ENCODE data around the gene PEX11B. TPM values are rescaled to one million over a fixed set of nuclear protein-coding genes. Genes with fewer than 3 reads are reported as not detected.

The PEX11B gene
- total and polyA plus RNA-seq, 2 donors from 2014 or later: 35.7 to 50.5 TPM

DNA sequence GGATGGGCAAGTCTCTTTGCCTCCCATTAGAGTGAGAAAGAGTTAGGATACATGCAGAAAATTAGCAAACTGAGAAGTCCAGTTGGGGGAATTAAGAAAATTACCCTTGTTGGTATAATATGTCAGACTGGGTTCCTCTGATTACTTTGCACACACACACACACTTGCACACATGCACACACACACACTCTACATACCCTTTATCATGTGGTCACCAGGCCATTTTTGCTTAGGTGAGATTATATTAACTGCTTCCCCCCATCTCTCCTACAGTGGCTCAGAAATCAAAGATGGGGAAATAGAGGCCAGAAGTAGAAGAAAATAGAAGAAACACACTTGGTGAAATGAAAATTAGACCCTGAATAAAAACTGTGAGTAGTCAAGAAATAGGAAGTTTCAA lies 40.2 kb upstream of the PEX11B start:
- H3K27me3 ChIP-seq (ENCODE audit: control insufficient read depth, insufficient read depth, low read length): no peaks in the 10 kb centered on the region
- TF ChIP-seq, protein P1, sequence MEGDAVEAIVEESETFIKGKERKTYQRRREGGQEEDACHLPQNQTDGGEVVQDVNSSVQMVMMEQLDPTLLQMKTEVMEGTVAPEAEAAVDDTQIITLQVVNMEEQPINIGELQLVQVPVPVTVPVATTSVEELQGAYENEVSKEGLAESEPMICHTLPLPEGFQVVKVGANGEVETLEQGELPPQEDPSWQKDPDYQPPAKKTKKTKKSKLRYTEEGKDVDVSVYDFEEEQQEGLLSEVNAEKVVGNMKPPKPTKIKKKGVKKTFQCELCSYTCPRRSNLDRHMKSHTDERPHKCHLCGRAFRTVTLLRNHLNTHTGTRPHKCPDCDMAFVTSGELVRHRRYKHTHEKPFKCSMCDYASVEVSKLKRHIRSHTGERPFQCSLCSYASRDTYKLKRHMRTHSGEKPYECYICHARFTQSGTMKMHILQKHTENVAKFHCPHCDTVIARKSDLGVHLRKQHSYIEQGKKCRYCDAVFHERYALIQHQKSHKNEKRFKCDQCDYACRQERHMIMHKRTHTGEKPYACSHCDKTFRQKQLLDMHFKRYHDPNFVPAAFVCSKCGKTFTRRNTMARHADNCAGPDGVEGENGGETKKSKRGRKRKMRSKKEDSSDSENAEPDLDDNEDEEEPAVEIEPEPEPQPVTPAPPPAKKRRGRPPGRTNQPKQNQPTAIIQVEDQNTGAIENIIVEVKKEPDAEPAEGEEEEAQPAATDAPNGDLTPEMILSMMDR (IDR thresholded peaks at IDR 0.05; ENCODE audit: borderline replicate concordance, extremely low read depth, insufficient read depth): no peak
- no peak overlapping the region for H3K4me3 ChIP-seq (ENCODE audit: low read length in 3 of 3)
- peaks cover 5 to 28% (median 10%) of the 10 kb centered on the region in 3 donors for H3K4me1 ChIP-seq (ENCODE audit: control insufficient read depth in 2 of 3, insufficient read depth in 2 of 3, low read depth in 1 of 3, low read length in 3 of 3)
- intact Hi-C loops (cut with DNase I): no loop called here
- no peaks in the 10 kb centered on the region for H3K36me3 ChIP-seq (ENCODE audit: control insufficient read depth in 2 of 3, insufficient read depth in 3 of 3, low read length in 3 of 3)
- DNase-seq: no peak
- H3K9ac ChIP-seq (ENCODE audit: low read length in 3 of 3): no peak overlapping the region
- no peak for FAIRE-seq
- H3K9me3 ChIP-seq (ENCODE audit: control insufficient read depth in 2 of 3, insufficient read depth in 1 of 3, low read length in 3 of 3): no peaks in the 10 kb centered on the region
- H3K27ac ChIP-seq (ENCODE audit: low read depth in 2 of 2, low read length in 2 of 2): no peak overlapping the region

- Histone ChIP-seq H3K4me1 (ENCODE audit: control insufficient read depth in 2 of 3, insufficient read depth in 2 of 3, low read depth in 1 of 3, low read length in 3 of 3) (peaks cover 3 to 21% (median 10%) of the 10 kb centered on the region in 3 donors), H3K9ac (ENCODE audit: low read length in 3 of 3) (peak within 1 kb of the TSS; percentile 64 to 76 (median 75)), H3K9me3 (ENCODE audit: control insufficient read depth in 2 of 3, insufficient read depth in 1 of 3, low read length in 3 of 3) (no peaks in the 10 kb centered on the region), H3K27me3 (ENCODE audit: control insufficient read depth, insufficient read depth, low read length) (no peaks in the 10 kb centered on the region), H3K4me3 (ENCODE audit: low read length in 3 of 3) (peak within 1 kb of the TSS; percentile 71 to 83 (median 76)), H3K36me3 (ENCODE audit: control insufficient read depth in 2 of 3, insufficient read depth in 3 of 3, low read length in 3 of 3) (no peaks in the 10 kb centered on the region), H3K27ac (ENCODE audit: low read depth in 2 of 2, low read length in 2 of 2) (peak within 1 kb of the TSS; percentile 86 to 91)
- TF ChIP-seq, protein P1 (IDR thresholded peaks at IDR 0.05; ENCODE audit: borderline replicate concordance, extremely low read depth, insufficient read depth): no peak
- peak; percentile 54 for FAIRE-seq
- intact Hi-C loops (cut with DNase I): no loop called here
- peak; percentile 96 to 99 (median 98) for DNase-seq
Observed at GRCh38 chr1:145957443-145958319, 39.2 kb upstream of the PEX11B start, which contains the start of gene LIX1L. Gene LIX1L (minus strand): TSS chr1:145958017. CDS start chr1:145957927, 90 bp downstream.

- intact Hi-C loops (cut with DNase I): no loop called here
- Histone ChIP-seq H3K9ac (ENCODE audit: low read length in 3 of 3) (peak overlapping the region; percentile 64 to 76 (median 75)), H3K36me3 (ENCODE audit: control insufficient read depth in 2 of 3, insufficient read depth in 3 of 3, low read length in 3 of 3) (no peaks in the 10 kb centered on the region), H3K9me3 (ENCODE audit: control insufficient read depth in 2 of 3, insufficient read depth in 1 of 3, low read length in 3 of 3) (no peaks in the 10 kb centered on the region), H3K27ac (ENCODE audit: low read depth in 2 of 2, low read length in 2 of 2) (peak overlapping the region; percentile 86 to 91), H3K4me3 (ENCODE audit: low read length in 3 of 3) (peak overlapping the region; percentile 71 to 83 (median 76)), H3K27me3 (ENCODE audit: control insufficient read depth, insufficient read depth, low read length) (no peaks in the 10 kb centered on the region), H3K4me1 (ENCODE audit: control insufficient read depth in 2 of 3, insufficient read depth in 2 of 3, low read depth in 1 of 3, low read length in 3 of 3) (peaks cover 3 to 17% (median 10%) of the 10 kb centered on the region in 3 donors)
- DNase-seq (peak in 2 of 5 donors; percentile 38 to 77), FAIRE-seq (no peak)
- TF ChIP-seq, protein P1 (IDR thresholded peaks at IDR 0.05; ENCODE audit: borderline replicate concordance, extremely low read depth, insufficient read depth): no peak
Observed at GRCh38 chr1:145956781-145957442, 38.4 kb upstream of the PEX11B start.

Data from kidney (tissue), 14 donors.